Activated B cell treated with CpG ODN at 0.5 μM for 24 hours (primary cell): ENCODE results near the gene ANAPC5. TPM values are rescaled to one million over a fixed set of nuclear protein-coding genes. Genes with fewer than 3 reads are reported as not detected.
"Not testable (repeated sequence)": the region's sequence is repeated elsewhere in the genome, so short reads cannot be mapped to it uniquely, and the experiment has no call there.

Source experiments
- ATAC-seq: fragments of 200-7000 bp; cut with Tn5 transposase; one replicate; pipeline ENCODE4 v1.10.0; 2021; ENCODE audit warnings: low read depth, mild to moderate bottlenecking, moderate library complexity
- CTCF ChIA-PET: fragments of 350-600 bp; sonication (Branson Sonifier 250); formaldehyde crosslinking; loops from one replicate; lab custom pipeline; 2021; ENCODE audit warnings: antibody characterized with exemption; lab: Charles Lee
- POLR2A ChIA-PET: fragments of 350-600 bp; sonication (Branson Sonifier 250); formaldehyde crosslinking; loops from one replicate; lab custom pipeline; 2021; ENCODE audit warnings: antibody characterized with exemption; lab: Charles Lee
- DNase-seq: peaks from one replicate; pipeline ENCODE4 v3.0.0; 2022
- H3K27ac Mint-ChIP-seq: one replicate; pipeline ENCODE4 v1.8.0; 2020; ENCODE audit warnings: mixed read lengths
- H3K27me3 Mint-ChIP-seq: one replicate; pipeline ENCODE4 v1.8.0; 2021; ENCODE audit warnings: mixed read lengths
- H3K36me3 Mint-ChIP-seq: one replicate; pipeline ENCODE4 v1.8.0; 2021; ENCODE audit warnings: low read depth, mixed read lengths
- H3K4me1 Mint-ChIP-seq: one replicate; pipeline ENCODE4 v1.8.0; 2021; ENCODE audit warnings: mixed read lengths
- H3K4me3 Mint-ChIP-seq: one replicate; pipeline ENCODE4 v1.8.0; 2020; ENCODE audit warnings: mild to moderate bottlenecking, mixed read lengths
- H3K9me3 Mint-ChIP-seq: one replicate; pipeline ENCODE4 v1.8.0; 2020; ENCODE audit warnings: mixed read lengths
- CTCF ChIP-seq: fragments of 200-600 bp; IDR thresholded peaks from one replicate; pipeline ENCODE4 v1.8.0; 2022; ENCODE audit warnings: antibody characterized with exemption, mild to moderate bottlenecking
- intact Hi-C: fragments of 100-400 bp; cut with micrococcal nuclease; formaldehyde crosslinking; loops from one replicate; pipeline ENCODE4 v1.15.1; 2024
- total RNA-seq: library from RNA; stranded (reverse); gene quantifications from 2 replicates; pipeline ENCODE4 v1.2.3, GENCODE V29; 2022

ANAPC5 gene
- total RNA-seq, 1 donor from 2014 or later, result 143 TPM

GRCh38 chr12:121376754-121377697 is 24.8 kb upstream of the ANAPC5 start:
- no peak for DNase-seq
- POLR2A ChIA-PET, result no interaction called here
- CTCF ChIA-PET, result no interaction called here
- intact Hi-C loops, result no loop called here
- Mint-ChIP-seq H3K4me3 (no peak overlapping the region), H3K27me3 (peaks cover 1% of the 10 kb centered on the region), H3K36me3 (no peaks in the 10 kb centered on the region), H3K4me1 (no peaks in the 10 kb centered on the region), H3K27ac (no peak overlapping the region), H3K9me3 (peaks cover 5% of the 10 kb centered on the region)
- TF ChIP-seq CTCF, result no peak
- ATAC-seq, result no peak

- not testable (repeated sequence) for ATAC-seq, H3K27ac Mint-ChIP-seq
Measured at GRCh38 chr12:121374945-121375584, 22.9 kb upstream of the ANAPC5 start.

GRCh38 chr12:121374336-121374735 is 22.1 kb upstream of the ANAPC5 start:
- DNase-seq, H3K4me1 Mint-ChIP-seq, H3K27me3 Mint-ChIP-seq, POLR2A ChIA-PET, H3K27ac Mint-ChIP-seq, intact Hi-C loops, CTCF ChIA-PET, ATAC-seq, H3K36me3 Mint-ChIP-seq, H3K9me3 Mint-ChIP-seq, H3K4me3 Mint-ChIP-seq: not testable (repeated sequence)

More at GRCh38 chr12:121374945-121375584, 22.9 kb upstream of the ANAPC5 start:
- H3K4me3 Mint-ChIP-seq, CTCF ChIA-PET, H3K36me3 Mint-ChIP-seq, intact Hi-C loops, H3K4me1 Mint-ChIP-seq, H3K27me3 Mint-ChIP-seq, DNase-seq, H3K9me3 Mint-ChIP-seq, POLR2A ChIA-PET: not testable (repeated sequence)

GRCh38 chr12:121373755-121374154 is 21.5 kb upstream of the ANAPC5 start:
- TF ChIP-seq CTCF, result no peak
- DNase-seq (no peak), ATAC-seq (no peak)
- no peaks in the 10 kb centered on the region for H3K36me3 Mint-ChIP-seq
- ChIA-PET POLR2A (no interaction called here), CTCF (no interaction called here)
- peaks cover 5% of the 10 kb centered on the region for H3K9me3 Mint-ChIP-seq
- H3K27me3 Mint-ChIP-seq, result peaks cover 3% of the 10 kb centered on the region
- H3K27ac Mint-ChIP-seq, result no peak overlapping the region
- no peak overlapping the region for H3K4me3 Mint-ChIP-seq
- no peaks in the 10 kb centered on the region for H3K4me1 Mint-ChIP-seq
- intact Hi-C loops, result no loop called here

- Mint-ChIP-seq H3K4me3 (no peak overlapping the region), H3K36me3 (no peaks in the 10 kb centered on the region), H3K9me3 (peaks cover 5% of the 10 kb centered on the region), H3K4me1 (no peaks in the 10 kb centered on the region), H3K27ac (no peak overlapping the region), H3K27me3 (peaks cover 2% of the 10 kb centered on the region)
- POLR2A ChIA-PET, result no interaction called here
- DNase-seq (no peak), ATAC-seq (no peak)
- intact Hi-C loops, result no loop called here
- TF ChIP-seq CTCF, result no peak
- CTCF ChIA-PET, result no interaction called here
Measured at GRCh38 chr12:121371404-121371803, 19.2 kb upstream of the ANAPC5 start.

GRCh38 chr12:121366063-121366459 is 13.8 kb upstream of the ANAPC5 start:
- H3K36me3 Mint-ChIP-seq, result no peaks in the 10 kb centered on the region
- no peak for ATAC-seq
- intact Hi-C loops, result no loop called here

More at GRCh38 chr12:121366063-121366459, 13.8 kb upstream of the ANAPC5 start:
- no peak for TF ChIP-seq CTCF
- Mint-ChIP-seq H3K9me3 (no peaks in the 10 kb centered on the region), H3K4me1 (peaks cover 2% of the 10 kb centered on the region), H3K27ac (no peak overlapping the region), H3K27me3 (peaks cover 15% of the 10 kb centered on the region), H3K4me3 (no peak overlapping the region)
- DNase-seq, result no peak
- POLR2A ChIA-PET, result interaction anchor here (0.6 kb wide), 1 partner anchor 50 kb away, joined by 8 read pairs; no protein-coding TSS in a partner anchor
- CTCF ChIA-PET, result interaction anchor here (1.7 kb wide), 1 partner anchor 34 kb away, joined by 4 read pairs; no protein-coding TSS in a partner anchor
